GM03348 (cell line): Measurements from ENCODE around the gene QPCT.
"Not testable (repeated sequence)": the region's sequence is repeated elsewhere in the genome, so short reads cannot be mapped to it uniquely, and the experiment has no call there.

Experiments
- DNase-seq: peaks from one replicate; pipeline ENCODE4 v3.0.0; 2012; ENCODE audit warnings: low spot score

QPCT gene

DNA sequence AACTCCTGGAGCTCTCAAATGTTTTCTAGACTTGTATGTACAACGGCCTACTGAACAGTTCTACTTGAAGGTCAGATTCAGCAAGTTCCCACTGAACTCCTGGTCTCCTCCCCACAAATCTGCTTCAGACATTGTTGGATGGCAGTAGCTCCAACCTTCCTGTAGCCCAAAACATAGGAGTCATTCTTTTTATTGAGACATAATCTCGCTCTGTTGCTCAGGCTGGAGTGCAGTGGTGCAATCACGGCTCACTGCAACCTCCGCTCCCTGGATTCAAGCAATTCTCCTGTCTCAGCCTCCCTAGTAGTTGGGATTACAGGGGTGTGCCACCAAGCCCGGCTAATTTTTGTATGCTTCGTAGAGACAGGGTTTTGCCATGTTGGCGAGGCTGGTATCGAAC lies 47.3 kb downstream of the QPCT start:
- no peak for DNase-seq

DNA sequence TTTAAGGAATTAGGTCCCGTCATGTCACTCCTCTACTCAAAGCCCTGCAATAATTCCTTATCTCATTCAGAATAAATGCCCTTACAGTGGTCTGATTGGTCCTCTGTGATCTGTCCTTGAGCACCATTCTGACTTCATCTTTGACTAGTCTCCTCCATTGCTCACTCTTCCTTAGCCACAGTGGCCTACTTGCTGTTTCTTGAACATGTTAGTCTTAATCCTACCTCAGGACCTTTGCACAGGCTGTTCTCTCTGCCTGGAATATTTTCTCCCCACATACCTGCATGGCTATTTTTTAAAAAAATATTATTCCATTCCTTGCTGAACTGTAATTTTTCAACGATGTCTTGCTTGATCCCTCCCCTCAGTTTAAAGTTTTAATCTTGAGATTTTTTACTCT lies 48.0 kb downstream of the QPCT start:
- no peak for DNase-seq

DNA sequence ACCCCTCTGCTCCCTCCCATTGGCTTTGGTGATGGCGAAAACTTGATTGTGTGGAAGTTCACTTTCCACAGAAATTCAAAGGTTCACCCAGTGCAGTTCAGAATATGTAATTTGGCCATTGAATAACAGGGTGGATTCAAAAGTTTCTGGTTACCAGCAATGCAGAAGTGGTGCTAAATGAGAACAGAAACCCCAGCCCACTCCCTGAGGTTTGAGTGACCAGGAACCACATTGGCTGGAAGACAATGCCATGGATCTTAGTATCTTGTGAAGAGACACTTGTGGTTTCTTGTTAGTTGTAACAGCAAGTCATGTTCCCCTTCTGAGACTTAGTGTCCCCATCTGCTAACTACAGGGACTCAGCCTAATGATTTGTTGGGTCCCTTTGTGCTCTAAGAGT lies 49.8 kb downstream of the QPCT start:
- DNase-seq = no peak

DNA sequence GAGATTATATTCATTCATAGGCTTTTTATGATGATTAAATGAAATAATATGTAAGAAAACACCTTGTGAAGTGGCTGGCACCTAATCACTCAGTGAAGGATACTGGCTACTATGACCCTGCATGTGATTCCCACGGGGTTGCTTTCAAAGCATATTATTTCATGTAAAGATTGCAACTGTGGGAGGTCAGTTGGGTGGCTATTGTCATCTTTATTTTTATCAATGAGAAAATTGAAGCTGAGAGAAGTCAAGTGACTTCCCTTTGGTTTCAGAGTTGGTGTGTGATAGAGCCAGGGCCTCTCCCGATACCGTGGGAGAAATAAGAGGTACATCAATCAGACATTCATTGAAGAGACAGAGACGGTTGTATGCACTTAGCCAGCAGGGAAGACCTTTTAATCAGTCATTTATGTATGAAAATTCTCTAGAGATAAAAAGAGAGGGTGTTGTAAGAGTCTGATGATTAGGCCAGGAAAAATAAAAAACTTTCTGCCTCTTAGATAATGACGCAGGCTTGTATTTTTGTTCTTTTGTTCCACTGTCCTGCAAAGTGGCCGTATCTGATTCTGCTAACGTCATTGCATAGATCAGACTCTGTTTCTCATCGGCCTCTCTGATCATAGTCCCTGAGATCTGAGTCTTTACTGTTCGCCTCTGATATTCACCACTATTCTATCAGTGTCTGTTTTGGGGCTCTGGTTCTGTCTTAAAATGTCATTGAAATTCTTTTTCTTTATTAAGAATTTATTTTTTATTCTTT lies 50.5 kb downstream of the QPCT start:
- no peak for DNase-seq

DNA sequence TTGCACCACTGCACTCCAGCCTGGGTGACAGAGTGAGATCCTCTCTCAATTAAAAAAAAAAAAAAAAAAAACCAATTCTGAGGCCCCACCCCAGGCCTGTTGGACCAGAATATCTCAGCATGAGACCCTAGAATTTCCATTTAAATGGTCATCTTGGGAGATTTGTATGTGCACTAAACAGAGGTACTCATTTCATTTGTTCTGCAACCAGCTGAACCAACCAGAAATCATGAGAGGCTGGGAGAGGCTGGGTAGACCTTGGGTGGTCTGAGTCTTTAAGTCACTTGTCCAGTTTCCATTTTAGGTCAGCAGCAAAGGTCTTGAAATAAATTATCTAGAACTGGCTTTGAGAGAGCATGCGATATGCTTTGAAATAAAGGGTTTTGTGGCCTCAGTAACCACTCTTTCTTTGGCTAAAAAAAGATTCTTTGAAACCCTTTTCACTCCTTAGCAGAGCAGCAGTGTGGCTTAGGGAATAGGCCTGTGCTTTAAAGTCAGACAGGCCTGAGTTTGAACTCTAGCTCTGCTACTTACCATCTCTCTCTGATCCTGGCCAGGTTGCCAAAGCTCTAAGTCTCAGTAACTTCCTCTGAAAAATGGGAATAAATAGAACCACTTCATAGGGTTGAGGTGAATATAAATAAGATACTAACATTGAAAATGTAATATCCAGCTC lies 52.6 kb downstream of the QPCT start:
- DNase-seq = no peak

DNA sequence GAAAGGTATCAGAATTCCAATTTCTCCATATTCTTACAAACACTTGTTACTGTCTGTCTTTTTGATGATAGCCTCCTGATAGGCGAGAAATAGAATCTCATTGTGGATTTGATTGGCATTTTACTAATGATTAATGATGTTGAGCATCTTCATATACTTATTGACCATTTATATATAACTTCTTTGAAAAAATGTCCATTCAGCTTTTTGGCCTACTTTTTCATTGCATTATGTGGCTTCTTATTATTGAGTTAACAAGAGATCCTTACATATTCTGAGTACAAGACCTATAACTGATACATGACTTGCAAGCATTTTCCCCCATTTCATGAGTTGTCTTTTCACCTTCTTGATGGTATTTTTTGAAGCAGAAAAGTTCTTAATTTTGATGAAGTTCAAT lies 54.6 kb downstream of the QPCT start:
- no peak for DNase-seq

DNA sequence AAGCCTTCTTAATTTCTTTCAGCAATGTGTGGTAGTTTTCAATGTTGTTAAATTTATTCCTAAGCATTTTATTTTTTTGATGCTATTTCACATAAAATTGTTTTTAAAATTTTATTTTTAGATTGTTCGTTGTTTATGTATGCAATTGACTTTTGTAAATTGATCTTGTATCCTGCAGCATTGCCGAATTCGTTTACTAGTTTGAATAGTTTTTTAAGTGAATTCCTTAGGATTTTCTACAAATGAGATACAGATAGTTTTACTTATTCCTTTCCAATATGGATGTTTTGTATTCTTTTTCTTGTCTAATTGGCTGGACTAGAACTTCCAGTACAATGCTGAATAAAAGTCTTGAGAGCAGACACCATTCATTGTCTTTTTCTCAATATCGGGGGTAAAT lies 55.6 kb downstream of the QPCT start:
- DNase-seq = no peak

DNA sequence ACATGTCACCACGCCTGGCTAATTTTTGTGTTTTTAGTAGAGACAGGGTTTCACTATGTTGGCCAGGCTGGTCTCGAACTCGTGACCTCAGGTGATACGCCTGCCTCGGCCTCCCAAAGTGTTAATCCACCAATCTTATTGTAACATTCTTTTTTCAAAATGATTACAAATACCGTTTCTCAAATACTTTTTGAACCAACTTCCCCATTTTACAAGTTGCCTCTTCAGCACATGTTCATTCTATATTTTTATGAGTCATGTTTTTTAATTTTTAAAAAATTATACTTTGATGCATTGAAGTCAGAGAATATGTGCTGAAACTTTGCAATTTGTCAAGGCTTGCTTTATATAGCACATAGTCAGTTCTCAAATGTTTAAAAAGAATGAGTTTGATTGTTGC lies 58.2 kb downstream of the QPCT start:
- DNase-seq = no peak

DNA sequence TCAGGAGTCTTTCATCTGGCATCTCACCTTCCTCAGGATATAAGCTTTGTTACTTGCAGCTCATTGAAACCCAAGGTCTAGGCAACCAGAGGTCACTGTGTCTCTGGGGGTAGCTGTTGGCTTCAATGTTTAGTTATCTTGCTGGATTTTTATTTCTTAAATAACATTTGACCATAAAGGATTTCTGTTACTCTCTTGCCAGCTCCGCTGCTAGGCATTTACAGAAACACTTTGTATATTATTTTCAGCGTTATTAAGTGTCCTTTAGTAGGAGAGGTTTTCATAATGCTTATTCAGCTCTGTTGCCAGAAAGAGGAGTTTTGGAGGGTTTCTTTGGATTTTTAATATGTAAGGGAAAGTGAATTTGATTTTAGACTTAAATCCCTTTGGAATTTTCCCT lies 61.4 kb downstream of the QPCT start:
- no peak for DNase-seq

DNA sequence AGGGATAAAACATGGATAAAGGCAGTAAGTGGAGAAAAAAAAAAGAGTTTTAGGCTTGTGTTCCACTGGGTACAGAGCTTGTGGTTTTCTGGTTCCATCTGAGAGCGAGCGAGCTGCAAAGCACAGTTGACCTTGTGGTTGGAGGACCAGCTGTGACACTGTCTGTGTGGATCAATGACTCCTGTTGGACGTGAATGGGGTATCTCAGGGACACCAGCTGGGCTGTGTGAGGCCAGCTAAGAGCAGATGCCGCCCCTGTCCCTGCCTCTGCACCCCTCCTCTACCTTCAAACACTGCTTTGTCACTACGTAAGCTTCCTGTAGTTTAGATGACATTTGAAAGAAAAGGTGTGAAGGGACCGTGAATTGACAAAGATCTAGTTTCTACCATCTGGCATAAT lies 67.8 kb downstream of the QPCT start:
- no peak for DNase-seq

DNA sequence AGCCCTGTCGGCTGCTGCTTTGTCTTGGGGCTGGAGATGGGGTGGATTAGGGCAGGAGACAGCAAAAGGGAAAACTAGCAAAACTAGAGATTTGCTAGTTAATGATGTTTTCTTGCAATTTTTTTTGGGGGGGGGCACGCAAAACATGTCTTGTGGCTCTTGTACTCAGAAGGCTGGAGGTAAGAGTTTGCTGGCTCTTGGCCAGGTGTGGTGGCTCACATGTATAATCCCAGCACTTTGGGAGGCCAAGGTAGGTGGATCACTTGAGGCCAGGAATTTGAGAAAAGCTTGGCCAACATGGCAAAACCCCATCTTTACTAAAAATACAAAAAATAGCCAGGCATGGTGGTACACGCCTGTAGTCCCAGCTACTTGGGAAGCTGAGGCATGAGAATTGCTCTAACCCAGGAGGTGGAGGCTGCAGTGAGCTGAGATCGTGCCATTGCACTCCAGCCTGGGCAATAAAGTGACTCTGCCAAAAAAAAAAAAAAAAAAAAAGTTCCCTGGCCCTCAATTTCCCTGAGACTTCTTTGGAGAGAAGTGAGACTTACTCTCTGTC lies 69.6 kb downstream of the QPCT start:
- not testable (repeated sequence) for DNase-seq

DNA sequence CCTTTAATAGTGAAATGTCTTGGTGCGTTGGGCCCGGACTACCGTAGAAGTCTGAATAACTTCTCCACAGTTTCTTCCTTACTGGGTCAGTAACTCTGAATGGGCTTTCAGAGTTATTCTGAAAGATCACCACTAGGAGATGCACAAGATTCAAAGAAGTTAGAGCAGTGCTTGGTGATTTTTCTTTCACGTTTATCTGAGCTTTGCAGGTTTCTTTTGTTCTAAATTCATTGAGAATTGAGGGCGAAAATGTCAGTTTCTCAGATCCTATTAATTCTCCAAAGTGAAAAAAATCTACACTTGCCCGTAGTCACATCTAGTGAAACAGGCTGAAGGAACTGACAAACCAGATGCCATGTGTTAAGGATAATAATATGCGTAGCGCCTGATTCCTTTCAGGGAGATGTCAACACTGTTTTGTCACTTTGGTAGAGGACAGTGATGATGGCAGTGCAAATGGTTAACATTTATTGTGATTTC lies 70.1 kb downstream of the QPCT start:
- DNase-seq = peak; percentile 81

DNA sequence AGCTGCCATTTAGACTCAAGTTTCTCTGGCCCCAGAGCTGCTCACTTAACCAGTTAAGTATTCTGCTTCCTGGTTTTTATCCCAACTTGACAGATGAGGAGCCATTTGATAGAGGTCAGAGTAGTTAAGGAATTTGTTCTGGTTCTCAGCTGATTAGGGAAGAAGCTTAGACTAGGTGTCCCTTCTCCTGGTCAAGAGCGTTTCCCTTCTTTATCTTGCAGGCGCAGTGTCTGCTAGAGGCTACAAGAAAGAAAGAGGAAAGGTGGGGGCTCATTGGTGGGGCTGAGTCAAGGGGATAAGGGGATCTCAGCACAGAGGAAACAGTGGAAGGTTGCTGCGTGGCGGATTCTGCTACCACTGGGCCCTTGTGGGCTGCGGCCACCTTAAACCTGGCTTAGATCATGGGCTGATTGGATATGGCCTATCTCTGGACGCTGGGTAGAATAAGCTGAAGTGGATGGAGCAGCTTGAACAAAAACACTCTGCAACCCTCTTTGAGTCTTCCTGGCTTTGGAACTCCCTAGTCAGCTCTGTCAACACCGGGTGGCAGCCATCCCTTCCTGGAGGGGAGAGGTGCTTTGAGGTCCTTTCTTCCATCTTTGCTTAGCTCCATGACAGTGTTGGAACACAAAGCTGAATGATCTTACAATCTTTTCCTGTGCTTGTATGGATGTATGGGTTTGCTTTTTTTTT lies 70.8 kb downstream of the QPCT start:
- DNase-seq = peak; percentile 36

DNA sequence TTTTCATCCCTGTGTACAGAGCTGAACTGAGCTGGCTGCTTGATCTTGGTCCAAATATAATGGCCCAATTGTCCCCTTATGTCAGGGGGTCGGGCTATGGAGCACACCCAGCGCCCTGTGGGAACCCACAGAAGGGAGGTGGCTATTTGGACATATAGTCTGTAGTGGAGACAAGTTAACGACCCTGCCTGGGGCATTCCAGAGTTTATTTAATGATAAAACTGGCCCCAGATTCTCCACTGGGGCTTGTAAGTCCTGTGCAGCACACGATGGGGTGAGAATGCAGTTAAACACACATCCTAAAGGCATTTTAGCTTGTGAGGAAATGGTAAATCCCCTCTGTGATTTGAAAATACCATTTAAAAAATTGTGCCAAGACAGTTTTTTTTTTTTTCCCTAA lies 72.9 kb downstream of the QPCT start:
- DNase-seq = peak; percentile 53

DNA sequence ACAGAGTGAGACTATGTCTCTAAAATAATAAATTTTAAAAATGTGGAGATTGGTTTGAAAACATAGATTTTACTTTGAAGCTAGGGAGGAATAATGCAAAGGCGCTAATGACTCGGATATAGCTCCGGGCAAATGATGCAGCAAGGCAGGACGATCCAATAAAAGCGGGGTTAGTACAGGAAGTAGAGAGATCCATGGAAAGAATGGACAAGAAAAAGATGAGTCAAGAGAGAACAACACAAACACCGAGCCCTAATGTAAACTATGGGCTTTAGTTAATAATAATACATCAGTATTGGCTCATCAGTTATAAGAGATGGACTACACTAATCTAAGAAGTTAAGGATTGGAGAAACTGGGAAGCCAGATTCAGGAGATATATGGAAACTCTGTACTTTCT lies 74.5 kb downstream of the QPCT start:
- no peak for DNase-seq

DNA sequence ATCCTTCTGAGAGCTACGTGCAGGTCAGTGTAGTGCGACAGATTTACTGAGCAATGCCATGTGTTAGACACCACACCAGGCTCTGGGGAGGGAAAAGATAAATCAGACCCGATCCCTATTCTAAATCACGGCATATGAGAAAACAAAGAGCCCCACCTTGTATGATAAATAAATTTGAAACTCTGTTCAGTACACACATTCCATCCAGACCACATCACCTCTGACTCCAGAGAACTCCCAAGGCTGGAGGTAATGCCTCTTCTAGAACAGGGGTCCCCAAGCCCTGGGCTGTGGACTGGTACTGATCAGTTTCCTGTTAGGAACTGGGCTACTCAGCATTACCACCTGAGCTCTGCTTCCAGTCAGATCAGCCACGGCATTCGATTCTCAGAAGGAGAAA lies 77.3 kb downstream of the QPCT start:
- peak; percentile 27 for DNase-seq

DNA sequence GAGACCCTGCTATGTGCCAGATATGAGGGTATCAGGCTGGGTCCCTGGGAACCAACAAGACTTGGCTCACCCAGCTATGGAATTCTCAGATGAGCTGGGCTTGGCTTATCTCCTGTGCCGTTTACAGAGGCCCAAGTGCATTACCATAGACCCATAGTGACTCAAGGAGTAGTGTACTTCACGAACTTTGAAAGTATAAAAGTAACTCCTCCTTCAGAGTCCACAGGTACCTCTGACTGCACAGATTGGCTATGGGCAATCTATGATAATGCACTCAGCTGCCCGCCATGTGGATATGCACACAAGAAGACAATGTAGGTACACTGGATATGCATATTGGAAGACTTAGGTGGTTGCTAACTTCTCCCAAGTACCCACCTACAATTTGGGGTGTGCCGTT lies 78.4 kb downstream of the QPCT start:
- no peak for DNase-seq
